ENCODE measurements around the gene ENOX2.
"Not testable (repeated sequence)": the region's sequence is repeated elsewhere in the genome, so short reads cannot be mapped to it uniquely, and the experiment has no call there.

The ENOX2 gene

DNA sequence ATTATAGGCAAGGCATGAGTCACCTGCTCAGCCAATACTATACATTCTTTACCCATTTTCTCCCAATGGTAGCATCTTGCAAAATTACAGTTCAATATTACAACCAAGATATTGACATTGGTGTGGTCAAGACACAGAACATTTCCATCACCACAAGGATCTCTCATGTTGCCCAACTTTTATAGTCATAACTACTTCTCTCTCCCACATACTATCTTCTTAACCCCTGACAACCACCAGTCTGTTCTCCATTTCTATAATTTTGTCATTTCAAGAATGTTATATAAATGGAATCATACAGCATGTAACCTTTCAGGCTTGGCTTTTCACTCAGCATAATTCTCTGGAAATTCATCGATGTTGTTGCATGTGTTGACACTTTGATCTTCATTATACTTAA is 144.9 kb downstream of the ENOX2 start:
- no peak for DNase-seq

DNA sequence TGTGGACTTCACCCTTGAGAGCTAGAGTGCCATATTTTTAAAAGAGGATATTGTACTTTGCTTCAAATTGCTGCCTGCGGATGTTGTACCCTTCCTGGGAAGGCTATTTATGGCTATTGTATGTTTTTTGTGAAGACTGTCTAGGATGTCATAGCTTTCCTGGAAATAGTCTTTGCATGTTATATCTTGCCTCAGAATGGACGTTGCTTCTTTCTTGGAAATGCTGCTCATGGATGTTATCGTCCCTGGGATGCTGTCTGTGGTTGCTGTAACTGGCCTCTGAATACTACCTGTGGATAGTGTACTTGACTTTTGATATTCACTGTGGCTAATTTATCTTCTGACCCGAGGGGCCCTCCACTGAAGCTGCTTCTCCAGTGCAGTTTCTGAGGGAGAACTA is 146.8 kb downstream of the ENOX2 start:
- no peak for DNase-seq

DNA sequence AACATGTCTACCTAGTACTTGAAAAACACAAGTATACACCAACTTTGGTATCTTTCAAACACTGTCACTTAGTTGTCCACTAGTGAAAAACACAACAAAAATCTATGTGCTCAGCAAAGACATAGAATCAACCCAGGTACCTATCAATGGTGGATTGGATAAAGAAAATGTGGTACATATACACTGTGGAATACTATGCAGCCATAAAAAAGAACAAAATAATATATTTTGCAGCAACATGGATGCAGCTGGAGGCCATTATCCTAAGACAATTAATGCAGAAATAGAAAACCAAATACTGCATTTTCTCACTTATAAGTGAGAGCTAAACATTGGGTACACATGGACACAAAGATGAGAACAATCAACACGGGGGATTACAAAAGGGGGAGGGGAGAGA is 148.7 kb downstream of the ENOX2 start:
- no peak for DNase-seq

DNA sequence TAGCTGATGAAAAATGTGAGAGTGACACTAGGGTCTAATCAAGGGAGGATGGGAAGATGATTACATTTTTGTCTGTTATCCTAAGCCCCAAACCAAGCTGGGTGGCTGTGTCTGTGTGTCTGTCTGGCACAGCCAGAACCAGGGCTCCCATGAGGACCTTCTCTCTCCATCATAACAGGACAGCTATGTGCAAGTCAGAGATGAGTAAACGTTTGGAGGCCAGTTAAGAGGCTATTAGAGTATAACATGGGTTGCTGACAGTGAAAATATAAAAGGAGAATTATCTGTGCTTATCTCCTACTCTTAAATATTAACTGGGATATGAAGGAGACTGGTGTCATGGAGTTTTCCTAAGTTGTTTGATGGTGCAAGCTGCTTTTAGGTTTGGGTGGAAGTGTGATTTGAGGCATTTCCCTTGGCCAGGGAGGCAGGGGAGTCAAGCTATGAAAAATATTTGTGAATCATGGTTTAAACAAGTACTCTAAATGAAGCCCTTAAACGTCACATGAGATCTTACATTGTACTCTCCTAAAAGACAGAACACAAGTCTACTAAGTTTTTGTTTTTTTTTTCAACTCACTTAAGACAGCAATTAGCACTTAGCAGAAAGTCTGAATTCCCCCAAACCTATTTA is 156.2 kb downstream of the ENOX2 start:
- no peak for DNase-seq

DNA sequence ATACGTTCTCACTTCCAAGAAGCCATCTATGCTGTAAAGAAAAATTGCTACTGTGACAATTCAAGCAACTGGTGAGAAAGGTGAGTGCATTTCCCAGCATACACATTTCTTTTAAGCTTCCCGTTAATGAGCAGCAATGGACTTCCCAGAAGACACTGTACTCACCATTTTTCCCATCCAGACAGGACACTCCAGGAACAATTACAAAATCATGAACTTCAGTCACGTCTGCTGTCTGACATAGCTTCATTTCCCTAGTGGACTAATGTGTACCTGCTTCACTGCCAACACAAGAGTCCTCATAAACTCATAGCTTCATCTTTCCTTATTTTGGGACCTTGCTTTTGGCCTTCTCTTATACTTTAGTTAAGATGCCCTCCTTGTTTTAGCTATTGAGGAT is 156.9 kb downstream of the ENOX2 start:
- DNase-seq, result no peak

DNA sequence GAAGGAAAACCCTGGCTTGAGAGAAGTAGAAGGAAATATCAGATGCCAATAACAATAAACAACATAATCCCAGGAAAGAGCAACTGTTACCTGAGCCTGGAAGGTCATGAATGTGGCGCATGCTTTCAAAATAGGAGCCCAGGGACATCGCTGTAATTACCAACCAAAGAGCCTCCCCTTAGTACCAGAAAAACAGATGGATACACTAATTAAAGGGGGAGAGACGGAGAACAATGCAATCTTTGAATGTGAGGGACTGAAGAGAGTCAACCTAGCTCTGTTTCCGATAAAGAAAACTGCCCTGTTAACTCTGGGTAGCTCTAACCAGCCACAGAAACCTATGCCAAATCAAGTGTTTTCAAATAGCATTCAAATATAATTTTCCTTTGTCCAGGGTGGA is 161.4 kb downstream of the ENOX2 start:
- DNase-seq, result peak; percentile 3

DNA sequence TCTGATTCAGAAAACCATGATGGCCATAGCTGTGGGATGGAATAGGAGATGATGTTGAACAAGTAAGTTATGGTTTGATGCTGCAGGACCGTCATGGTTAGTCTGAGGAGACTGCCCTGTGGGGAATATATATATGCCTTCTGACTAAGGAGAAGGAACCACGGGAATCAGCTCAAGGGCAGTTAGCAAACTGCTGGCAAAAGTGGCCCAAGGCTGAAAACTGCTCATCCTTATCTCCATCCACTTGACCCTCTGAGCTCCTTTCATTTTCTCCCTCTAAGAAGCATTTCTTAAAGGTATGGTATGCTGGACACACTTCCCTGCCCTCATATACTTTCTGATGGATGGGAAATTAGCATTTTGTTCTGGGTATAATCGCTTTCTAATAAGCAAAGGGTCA is 161.9 kb downstream of the ENOX2 start:
- no peak for DNase-seq

DNA sequence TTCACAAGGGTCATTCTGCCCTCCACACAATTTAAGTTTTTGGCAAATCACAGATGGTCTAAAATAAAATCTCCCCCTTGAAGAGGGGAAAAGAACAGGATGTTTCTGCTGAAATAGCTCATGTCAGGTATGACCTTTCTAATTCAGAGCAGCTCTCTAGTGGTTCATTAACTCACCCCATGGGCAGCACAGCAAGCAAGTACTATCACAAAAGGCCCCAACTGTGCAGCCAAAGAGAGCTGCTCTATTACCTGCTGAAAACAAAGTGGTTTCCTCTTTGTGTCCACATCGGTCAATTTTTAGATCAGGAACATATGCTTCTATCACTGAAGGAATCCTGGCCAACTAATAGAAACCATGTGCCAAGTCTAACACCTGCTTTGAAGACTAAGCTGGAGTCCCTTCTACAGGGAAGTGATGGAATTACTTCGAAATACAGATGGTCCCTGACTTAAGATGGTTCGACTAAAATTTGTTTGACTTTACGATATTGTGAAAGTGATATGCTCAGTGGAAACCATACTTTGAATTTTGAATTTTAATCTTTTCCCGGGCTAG is 164.3 kb downstream of the ENOX2 start:
- no peak for DNase-seq

DNA sequence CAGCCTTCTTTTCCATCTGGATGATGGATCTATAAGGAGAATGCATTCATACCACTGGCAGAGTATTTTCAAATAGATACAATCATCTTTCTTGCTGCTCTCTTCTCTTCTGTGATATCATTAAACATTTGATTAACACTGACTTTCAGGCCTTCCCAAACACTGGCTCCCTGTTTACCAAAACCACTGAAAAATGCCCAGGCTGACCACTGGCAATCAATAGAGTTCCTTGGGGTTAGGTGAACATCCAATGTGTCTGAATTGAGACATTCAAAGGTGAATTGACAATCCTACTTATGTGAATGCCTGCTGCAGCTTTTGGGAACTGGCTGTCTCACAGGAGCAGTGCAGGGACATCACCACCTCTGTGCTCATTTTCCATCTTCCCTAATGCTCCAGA is 168.3 kb downstream of the ENOX2 start:
- no peak for DNase-seq

DNA sequence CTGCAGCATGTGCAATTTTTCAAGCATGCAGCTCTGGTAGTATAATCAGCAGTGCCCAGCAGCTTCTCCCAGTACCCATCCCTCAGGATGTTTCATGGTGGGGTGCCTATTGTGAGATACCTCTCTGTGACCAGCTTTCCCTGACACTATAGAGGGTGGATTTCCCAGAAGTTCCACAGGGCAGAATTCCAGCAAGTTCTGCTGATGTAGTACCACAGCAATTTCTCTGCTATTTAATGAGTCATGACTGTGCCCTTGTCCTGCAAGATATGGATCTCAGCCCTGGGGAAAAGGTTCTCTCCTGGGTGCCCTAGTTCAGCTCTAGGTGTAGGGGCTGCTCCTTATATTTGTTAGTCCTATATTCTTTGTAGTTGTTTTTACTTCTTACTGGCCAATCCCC is 174.8 kb downstream of the ENOX2 start:
- DNase-seq, result no peak

DNA sequence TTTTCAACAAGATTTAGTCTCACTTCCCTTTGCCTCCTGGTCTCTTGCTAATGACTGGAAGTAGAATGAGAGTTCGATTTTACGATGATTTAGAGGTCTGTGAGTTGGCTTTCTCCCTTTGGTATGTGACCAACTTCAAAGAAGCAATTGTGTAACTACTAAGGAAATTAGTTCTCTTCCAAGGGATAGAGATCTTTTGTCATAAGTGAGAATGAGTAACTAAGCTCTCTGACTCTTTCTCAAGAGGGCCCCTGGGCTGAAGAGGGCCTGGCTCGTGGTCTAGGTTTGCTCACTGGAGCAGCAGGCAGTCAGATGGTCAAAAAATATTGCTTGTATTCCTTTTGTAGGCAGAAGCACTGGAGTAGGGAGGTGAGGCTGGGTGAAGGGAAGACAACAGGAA is 176.3 kb downstream of the ENOX2 start:
- DNase-seq, result no peak

DNA sequence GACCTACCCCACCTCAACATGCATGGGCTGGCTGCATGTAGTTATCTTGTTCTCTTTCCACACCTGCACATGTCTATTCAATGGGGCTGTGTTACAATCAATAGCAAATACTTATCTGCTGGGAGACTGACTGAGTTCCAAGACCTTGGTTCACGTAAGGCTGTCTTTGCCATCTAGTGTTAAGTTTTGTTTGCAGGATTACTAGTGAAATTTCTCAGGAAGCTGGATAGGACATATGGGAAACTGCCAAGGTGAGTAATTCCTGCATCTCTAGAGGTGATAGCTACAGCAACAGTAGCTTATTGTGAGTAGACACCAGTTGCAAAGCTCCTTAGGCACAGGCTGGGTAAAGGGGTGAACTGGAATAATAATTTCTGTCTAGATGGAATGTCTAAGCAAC is 177.5 kb downstream of the ENOX2 start:
- DNase-seq, result no peak

DNA sequence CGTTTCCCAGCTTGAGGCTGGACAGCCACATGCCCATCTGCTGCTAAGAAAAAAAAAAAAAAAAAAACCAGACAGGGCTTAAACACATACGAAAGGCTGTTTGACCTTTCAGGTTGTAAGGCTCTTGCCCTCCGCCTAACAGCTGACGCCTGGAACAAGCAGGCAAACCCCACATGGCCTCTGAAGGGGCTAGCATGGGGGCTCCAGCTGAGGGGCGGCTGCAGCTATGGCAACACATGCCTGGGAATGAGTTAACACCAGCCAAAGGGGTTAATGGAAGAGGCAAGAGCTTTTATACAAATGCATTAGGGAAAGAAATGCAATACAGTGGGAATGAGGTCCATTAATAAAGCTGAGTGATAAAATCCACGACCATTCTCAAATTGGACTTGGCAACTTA is 183.6 kb downstream of the ENOX2 start:
- DNase-seq, result no peak

DNA sequence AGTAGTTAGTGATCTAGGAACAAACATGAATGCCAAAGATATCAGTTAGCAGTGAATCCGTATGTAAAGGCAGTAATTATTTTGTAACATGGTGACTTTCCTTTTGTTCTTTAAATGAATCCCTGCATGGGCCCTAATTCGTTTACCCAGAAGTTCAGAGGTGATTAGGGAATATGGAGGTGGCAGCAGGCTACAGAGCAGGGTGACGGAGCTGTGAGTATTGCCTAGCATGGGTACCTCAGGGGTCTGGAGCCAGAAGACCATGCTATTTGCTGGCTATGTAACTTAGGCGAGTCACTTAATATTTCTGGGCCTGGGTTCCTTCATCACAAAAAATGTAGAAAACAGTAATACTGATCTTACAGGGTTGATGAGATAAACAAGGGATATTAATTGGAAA is 184.9 kb downstream of the ENOX2 start:
- no peak for DNase-seq

DNA sequence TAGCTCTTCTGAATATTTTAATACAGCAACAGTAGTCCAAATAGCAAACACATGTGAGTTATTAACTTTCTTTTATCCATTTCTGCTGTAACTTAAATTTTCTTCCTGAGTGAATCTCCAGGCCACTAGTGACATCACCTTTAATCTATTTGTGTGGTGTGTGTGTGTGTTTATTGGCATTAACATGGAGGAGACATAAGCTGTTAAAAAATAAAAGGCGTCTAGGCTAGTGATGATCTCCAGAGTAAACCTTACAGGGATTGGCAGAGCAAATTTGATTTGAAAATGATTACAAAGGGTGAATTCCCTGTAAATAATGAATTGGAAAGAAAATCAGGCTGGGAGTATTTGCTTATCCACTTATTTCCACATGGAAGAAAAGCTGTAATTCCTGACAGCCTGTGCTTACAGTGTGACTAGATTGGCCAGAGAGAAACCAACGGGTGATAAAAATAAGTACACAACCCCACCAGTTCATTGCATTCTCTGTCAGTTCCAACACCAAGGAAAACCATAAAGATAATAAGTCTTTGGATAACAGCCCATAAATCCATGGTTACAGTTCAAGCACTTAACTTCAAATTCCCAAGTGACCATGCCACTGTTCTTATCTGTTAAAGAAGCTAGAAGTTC is 186.1 kb downstream of the ENOX2 start:
- no peak for DNase-seq

DNA sequence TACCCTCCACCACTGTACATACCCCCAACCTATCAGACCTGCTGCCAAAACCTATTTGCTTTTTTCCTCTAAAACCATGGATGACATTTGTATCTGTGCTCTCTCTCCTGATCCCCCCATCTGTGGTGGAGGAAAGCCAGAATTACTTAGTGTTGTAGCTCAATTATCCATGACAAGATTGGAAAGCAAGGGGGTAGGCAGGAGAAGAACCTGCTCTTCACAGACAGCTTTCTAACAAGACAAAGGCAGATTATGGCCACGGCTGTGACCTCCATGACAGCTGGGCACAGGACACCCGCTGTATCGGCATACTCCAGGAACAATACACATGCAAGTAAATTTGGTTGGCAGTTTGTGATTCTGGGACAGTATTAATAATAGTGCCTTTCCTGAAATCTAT is 186.7 kb downstream of the ENOX2 start:
- no peak for DNase-seq

DNA sequence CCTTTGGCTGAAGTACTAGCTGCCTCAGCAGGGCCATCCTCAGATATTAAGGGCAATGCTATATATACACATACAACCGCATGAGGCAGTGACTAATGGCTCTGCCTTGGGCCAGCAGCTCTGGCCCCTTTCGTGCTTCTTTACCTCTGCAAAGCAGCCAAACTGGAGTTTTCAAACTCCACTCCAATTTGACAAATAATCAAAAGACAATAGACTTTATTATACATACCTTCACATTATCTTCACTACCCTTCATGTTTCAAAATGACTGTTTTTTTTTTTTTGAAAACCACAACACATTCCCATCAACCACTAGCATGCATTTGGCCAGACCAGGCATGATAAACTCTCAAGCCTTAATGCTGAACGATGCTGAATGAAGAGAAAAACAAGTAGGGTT is 187.7 kb downstream of the ENOX2 start:
- DNase-seq, result no peak

DNA sequence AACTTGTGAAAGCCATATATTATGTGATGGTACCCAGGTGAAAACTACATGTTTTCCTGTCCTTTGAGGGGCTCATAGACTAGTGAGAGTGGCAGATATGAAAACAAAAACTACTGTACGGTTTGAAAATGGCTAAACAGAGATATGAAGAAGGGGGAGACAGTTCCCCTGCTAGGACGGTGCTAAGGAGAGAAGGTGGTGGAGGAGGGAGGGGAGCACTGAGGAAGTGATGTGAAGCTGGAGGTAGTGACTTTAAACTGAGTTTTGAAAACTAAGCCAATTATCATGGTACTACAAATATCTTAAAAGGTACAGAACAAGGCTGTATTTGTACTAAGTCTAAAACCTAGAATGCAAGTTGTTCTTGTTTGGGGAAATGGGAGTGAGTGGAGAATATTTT is 188.3 kb downstream of the ENOX2 start:
- no peak for DNase-seq

DNA sequence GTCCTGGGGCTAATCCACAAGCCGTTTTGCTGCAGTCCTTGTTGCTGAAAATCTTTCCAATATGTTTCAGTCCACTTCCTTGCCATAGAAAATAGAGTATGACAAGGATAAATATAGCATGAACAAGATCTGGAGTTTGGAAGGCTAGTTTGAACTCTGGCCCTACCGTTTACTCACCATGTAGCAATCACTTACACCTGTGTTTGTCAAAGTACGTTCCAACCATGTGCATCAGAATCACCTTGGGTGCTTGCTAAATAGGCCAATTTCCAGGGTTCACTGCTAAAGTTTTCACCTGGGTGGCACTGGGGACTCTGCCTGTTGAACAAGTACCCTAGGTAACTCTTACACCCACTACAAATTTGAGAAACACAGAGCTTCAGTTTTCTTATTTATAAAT is 188.9 kb downstream of the ENOX2 start:
- no peak for DNase-seq

DNA sequence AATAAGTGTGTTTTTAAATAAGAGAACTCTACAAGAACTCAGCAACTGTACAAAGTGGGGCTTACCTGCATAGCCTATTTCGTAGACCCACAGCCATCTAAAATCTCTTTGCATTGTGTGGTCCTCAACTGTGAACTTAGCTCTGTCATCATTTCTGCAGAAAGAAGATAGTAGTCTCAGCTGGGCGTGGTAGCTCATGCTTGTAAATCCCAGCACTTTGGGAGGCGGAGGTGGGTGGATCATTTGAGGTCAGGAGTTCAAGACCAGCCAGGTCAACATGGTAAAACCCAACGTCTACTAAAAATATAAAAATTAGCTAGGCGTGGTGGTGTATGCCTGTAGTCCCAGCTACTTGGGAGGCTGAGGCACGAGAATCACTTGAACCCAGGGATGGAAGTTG is 193.8 kb downstream of the ENOX2 start:
- not testable (repeated sequence) for DNase-seq

DNA sequence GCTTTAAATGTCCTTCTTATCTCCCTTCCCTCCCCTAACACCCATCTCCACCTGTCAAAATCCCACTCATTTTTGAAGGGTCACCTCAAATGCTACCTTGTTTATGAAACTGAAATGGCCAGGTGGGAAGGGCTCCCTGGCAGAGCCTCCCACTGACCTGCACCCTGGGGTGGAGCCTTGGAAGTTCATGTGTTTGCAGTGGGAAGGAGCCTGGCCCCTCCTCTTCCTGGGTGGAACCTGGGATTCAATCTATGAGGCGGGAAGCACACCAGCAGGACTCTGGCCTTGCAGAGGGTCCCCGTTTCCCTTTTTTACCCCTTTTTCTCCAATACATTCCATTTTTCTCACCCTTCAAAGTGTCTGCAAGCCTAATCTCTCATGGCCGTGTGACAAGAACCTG is 197.4 kb downstream of the ENOX2 start:
- no peak for DNase-seq

DNA sequence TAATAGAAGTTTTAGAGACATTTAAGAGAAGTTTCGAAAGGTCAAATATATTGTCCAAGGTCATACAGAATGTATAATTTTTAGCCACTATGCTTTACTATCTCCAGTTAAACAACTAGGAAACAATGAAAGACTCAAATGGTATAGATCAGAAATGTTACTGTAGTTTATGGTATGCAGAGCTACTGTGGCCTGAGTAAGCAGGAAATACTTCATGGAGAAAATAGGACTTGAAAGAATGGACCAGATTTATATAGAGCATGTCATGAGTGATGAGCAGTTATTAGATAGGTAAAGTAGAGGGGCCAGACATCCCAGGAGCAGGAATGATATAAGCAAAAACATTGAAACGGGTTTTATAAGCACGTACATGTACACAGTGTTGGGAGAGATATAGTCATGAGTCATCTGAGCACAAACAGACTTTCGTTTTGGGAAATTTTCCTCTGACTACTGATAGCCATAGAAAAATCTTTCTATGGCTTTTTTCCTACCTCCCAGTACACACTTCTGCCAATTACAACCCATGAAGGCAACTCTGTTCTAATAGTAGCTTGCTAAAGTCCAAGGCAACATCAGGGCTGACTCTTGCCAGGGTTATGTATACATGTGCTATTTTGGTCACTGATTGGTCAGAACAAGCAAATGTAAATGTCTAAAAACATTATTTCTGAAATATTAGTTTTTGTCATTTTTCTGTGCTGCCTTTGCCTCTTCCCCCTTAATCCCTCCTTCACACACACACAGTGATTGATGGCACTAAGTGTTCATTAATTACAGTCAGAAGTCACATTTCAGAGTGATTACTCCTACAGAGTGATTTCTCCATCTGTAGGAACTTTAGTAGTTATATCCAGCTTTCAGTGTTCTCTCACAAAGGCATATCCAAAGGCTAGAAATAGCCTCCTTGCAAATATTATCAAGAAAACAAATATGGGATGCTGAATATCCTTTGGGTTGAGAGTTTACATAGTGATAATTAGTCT is 198.7 kb downstream of the ENOX2 start:
- no peak for DNase-seq
